HG02798 (cell line): ENCODE results near the gene TMEM139.
"Not testable (repeated sequence)": the region's sequence is repeated elsewhere in the genome, so short reads cannot be mapped to it uniquely, and the experiment has no call there.

Experiments used
- ATAC-seq: cut with Tn5 transposase; IDR thresholded peaks from one replicate; pipeline ENCODE4 v1.9.1; 2021; ENCODE audit warnings: mild to moderate bottlenecking; ENCODE audit not compliant: unreplicated experiment, poor library complexity

TMEM139 gene

GRCh38 chr7:143257501-143257900 lies 27.3 kb upstream of the TMEM139 start:
- no peak for ATAC-seq

GRCh38 chr7:143258831-143259230 lies 25.9 kb upstream of the TMEM139 start:
- peak; percentile 50 for ATAC-seq

GRCh38 chr7:143259765-143260164 lies 25.0 kb upstream of the TMEM139 start:
- no peak for ATAC-seq

- ATAC-seq = no peak
Observed at GRCh38 chr7:143261901-143262300, 22.9 kb upstream of the TMEM139 start.

GRCh38 chr7:143263266-143264195 lies 21.2 kb upstream of the TMEM139 start, which contains the start of gene GSTK1:
Gene GSTK1, plus strand, starts transcription at chr7:143263441. Its CDS starts 73 bp downstream, at chr7:143263514.
- peak; percentile 98 for ATAC-seq

GRCh38 chr7:143264196-143264568 lies 20.6 kb upstream of the TMEM139 start:
- not testable (repeated sequence) for ATAC-seq

GRCh38 chr7:143265017-143265693 lies 19.6 kb upstream of the TMEM139 start:
- no peak for ATAC-seq

- no peak for ATAC-seq
Observed at GRCh38 chr7:143269251-143269650, 15.5 kb upstream of the TMEM139 start.

- ATAC-seq = no peak
Observed at GRCh38 chr7:143271240-143271639, 13.5 kb upstream of the TMEM139 start.

- no peak for ATAC-seq
Observed at GRCh38 chr7:143272871-143273270, 11.9 kb upstream of the TMEM139 start.

GRCh38 chr7:143279186-143280098 lies 5.3 kb upstream of the TMEM139 start:
- ATAC-seq = no peak

GRCh38 chr7:143280160-143280559 lies 4.6 kb upstream of the TMEM139 start:
- ATAC-seq = no peak

- no peak for ATAC-seq
Observed at GRCh38 chr7:143280566-143280965, 4.2 kb upstream of the TMEM139 start.

GRCh38 chr7:143281529-143281928 lies 3.2 kb upstream of the TMEM139 start:
- ATAC-seq = no peak

GRCh38 chr7:143282124-143282523 lies 2.6 kb upstream of the TMEM139 start:
- no peak for ATAC-seq

- no peak for ATAC-seq
Observed at GRCh38 chr7:143283381-143283780, 1.4 kb upstream of the TMEM139 start.

- no peak for ATAC-seq
Observed at GRCh38 chr7:143285470-143285778, 666 bp downstream of the TMEM139 start.

- no peak for ATAC-seq
Observed at GRCh38 chr7:143285806-143286521, 1.2 kb downstream of the TMEM139 start.

GRCh38 chr7:143286522-143286890 lies 1.7 kb downstream of the TMEM139 start:
- ATAC-seq = no peak

GRCh38 chr7:143287339-143287934 lies 2.7 kb downstream of the TMEM139 start:
- no peak for ATAC-seq
